ENCODE results near the gene EEPD1.

The EEPD1 gene

GRCh38 chr7:36190447-36191291, 37.6 kb downstream of the EEPD1 start:
- no peak for DNase-seq (ENCODE audit: low spot score)

DNA sequence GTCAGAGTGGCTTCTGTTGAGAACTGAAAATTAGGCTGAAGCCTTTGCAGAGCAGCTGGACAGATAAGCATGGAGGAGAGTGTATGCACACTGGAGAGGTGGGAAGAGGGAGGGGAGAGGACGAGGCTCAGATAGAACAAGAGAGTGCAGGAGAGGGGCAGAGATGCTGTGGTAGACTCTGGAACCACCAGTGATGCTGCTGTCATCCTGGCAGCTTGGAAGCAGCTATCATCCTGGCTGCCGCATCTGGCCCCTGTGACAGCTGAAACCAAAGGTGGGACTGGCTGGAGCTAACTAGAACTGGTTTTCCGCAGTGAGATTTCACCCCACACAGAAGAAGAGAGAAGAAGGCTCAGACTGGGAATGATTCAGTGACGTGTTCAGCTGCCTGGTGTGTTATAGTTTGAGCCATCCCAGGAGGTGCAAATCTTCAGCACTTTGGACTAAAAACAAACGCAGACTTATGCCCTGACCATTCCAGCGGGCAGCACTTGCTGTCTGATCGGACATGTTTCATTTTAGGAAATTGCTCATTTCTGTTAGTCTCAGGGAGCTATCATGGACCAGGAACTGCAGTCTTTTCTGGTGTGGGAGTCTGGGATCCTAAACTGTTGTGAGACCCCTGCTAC, 38.4 kb downstream of the EEPD1 start:
- no peak for DNase-seq (ENCODE audit: low spot score)
- no peak for TF ChIP-seq CTCF (IDR thresholded peaks at IDR 0.05; ENCODE audit: extremely low read depth, missing control alignments)

More at GRCh38 chr7:36190447-36191291, 37.6 kb downstream of the EEPD1 start:
- no peak for TF ChIP-seq CTCF (IDR thresholded peaks at IDR 0.05; ENCODE audit: extremely low read depth, missing control alignments)

DNA sequence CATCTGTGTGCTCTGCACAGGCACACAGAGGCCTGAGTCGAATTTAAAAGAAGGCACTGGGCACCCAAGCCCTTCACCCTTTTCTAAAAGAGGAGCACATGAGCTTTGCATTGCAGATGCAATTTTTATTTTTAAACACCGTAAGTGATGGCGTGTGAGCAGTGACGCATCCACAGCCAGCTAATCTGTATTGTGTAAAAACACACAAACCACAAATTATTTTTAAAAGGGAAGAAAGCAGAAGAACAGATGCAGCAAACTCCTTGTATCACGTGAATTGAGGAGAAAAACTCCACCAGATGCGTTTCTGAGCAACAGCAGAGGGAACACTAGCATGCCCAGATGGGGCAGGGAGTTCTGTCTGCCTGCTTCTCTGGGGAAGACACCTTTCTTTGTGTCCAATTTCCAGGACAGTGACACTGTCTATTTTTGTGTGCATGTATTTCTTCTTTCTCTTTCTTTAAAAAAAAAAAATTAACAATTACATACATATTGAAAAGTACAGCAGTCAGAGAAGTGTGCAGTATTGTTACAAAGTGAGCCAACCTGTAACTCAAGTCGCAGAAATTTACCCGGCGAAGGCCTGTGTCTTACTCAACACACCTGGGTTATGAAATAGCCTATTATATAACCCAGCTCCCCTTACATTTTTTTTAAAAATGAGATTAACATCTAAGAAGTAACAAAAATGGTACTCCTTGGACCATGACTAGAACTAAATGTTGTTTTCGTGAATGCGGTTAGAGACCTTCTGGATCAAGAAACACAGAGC, 39.2 kb downstream of the EEPD1 start:
- TF ChIP-seq CTCF (IDR thresholded peaks at IDR 0.05; ENCODE audit: extremely low read depth, missing control alignments) = no peak
- DNase-seq (ENCODE audit: low spot score) = no peak

DNA sequence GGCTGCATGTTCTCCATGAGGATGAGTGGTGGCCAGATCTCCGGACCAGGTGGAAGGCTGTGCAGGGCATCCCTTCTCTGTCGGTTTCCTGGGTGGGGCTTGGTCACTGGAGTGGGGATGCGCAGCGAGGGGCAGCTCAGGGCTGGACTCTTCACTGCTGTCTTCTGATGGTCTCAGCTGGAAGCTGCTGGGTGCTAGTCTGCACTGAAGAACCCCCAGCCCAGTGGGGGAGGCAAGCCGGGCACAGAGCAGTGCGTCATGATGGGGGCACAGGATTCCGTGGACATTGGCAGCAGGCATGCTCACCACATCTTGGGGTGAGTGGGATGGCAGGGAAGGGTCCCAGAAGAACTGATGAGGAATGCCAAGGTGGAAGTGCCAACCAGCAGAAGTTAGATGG, 39.8 kb downstream of the EEPD1 start:
- no peak for TF ChIP-seq CTCF (IDR thresholded peaks at IDR 0.05; ENCODE audit: extremely low read depth, missing control alignments)
- no peak for DNase-seq (ENCODE audit: low spot score)

- TF ChIP-seq CTCF (IDR thresholded peaks at IDR 0.05; ENCODE audit: extremely low read depth, missing control alignments) = no peak
- no peak for DNase-seq (ENCODE audit: low spot score)
Observed at GRCh38 chr7:36198854-36199266, 45.8 kb downstream of the EEPD1 start.

- no peak for DNase-seq (ENCODE audit: low spot score)
- TF ChIP-seq CTCF (IDR thresholded peaks at IDR 0.05; ENCODE audit: extremely low read depth, missing control alignments) = no peak
Observed at GRCh38 chr7:36199329-36199728, 46.3 kb downstream of the EEPD1 start.
